ENCODE measurements around the gene GSK3A. TPM values are rescaled to one million over a fixed set of nuclear protein-coding genes. Genes with fewer than 3 reads are reported as not detected.

The GSK3A gene
- total RNA-seq, 1 experiment from 2014 or later = 25.0 TPM

DNA sequence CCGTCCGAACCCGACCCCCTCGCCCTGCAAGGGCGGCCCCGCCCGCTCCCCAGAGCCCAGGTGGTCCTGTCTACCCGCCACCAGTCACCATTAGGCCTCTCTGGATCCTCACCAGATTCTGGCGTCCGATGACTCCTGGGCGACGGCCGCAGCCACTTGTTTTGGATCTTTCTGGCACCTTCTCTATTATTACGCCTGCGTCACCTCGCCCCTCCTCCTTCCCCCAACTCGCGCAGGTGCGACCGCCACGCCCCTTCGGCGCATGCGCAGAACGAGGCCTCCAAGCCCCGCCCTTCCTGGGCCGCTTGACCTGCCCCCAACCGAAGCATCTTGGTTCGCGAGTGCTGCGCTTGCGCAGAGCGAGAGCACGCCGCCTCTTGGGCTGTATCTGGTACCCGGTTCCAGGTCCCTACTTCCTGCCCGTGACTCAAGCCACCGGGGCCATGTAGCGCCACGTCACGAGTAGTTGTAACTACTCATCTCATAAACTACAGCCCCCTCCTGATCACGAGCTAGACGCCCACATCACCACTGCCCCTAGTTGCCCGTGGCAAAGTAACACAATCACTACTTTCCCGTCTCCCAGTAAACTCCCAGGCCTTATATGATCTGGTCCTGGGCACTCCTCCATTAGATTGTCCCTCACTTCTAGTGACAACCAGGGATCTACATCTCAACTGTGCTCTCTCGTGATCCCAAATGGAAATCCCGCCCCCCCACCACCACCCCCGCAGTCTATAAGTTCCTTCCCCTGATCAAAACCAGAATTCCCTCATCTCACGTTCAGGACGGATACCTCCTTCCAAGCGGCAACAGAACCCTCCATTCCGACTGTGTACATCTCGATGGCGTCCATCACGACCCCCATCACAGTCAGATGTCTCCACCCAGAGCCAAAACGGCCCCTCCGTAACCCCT, 24.6 kb downstream of the GSK3A start, which contains the start of gene DEDD2:
DEDD2 (minus strand) TSS at position 158 of the 918 bp plus-strand sequence. CDS start 670 bp downstream, outside the sequence.
- H3K9me2 ChIP-seq (replicated peaks; ENCODE audit: low read length) = no peaks in the 10 kb centered on the region
- ChIA-PET POLR2A (ENCODE audit: unreplicated experiment) (interaction anchor here (0.5 kb wide), 1 partner anchor 25 kb away, joined by 4 read pairs; the partner anchor contains the start of gene GSK3A), CTCF (no interaction called here)
- H3K4me3 ChIP-seq (ENCODE audit: low read length) = peak within 1 kb of the TSS; percentile 97
- peak within 1 kb of the TSS; percentile 79 for H3K9ac ChIP-seq (ENCODE audit: low read length)
- TF ChIP-seq EZH2phosphoT487 (IDR thresholded peaks at IDR 0.05; ENCODE audit: borderline replicate concordance, low read length) (no peak), EZH2 (IDR thresholded peaks at IDR 0.05; ENCODE audit: low read length, unreplicated experiment) (no peak), CTCF (conservative IDR thresholded peaks at IDR 0.05; ENCODE audit: low read depth, low read length) (no peak)
- TSS peak; percentile 16 for BruUV-seq (replicated peaks)
- H2AFZ ChIP-seq (ENCODE audit: low read length) = peak within 1 kb of the TSS; percentile 61
- peaks cover 13% of the 10 kb centered on the region for H4K20me1 ChIP-seq (ENCODE audit: low read length)
- no peaks in the 10 kb centered on the region for H3K9me3 ChIP-seq (ENCODE audit: low read length)
- H3K4me1 ChIP-seq (ENCODE audit: insufficient read depth, low read length) = peaks cover 27% of the 10 kb centered on the region
- intact Hi-C loops (cut with micrococcal nuclease) = loop anchor here (2.0 kb wide), 1 partner anchor 25 kb away; the partner anchor contains the start of gene GSK3A
- H3K36me3 ChIP-seq (ENCODE audit: low read depth, low read length) = peaks cover 10% of the 10 kb centered on the region; the same call in 1 of the 2 replicates
- peaks cover 78% of the 10 kb centered on the region for H3K79me2 ChIP-seq (ENCODE audit: low read length)
- peak within 1 kb of the TSS; percentile 87 for H3K27ac ChIP-seq (ENCODE audit: low read length)
- H3K4me2 ChIP-seq (ENCODE audit: low read length) = peak within 1 kb of the TSS; percentile 99
- no peaks in the 10 kb centered on the region for H3K27me3 ChIP-seq (ENCODE audit: low read length)
- H3F3A ChIP-seq (ENCODE audit: low read length, unreplicated experiment) = no peaks in the 10 kb centered on the region
- DNase-seq (peak; percentile 96), ATAC-seq (peak; percentile 72)

DNA sequence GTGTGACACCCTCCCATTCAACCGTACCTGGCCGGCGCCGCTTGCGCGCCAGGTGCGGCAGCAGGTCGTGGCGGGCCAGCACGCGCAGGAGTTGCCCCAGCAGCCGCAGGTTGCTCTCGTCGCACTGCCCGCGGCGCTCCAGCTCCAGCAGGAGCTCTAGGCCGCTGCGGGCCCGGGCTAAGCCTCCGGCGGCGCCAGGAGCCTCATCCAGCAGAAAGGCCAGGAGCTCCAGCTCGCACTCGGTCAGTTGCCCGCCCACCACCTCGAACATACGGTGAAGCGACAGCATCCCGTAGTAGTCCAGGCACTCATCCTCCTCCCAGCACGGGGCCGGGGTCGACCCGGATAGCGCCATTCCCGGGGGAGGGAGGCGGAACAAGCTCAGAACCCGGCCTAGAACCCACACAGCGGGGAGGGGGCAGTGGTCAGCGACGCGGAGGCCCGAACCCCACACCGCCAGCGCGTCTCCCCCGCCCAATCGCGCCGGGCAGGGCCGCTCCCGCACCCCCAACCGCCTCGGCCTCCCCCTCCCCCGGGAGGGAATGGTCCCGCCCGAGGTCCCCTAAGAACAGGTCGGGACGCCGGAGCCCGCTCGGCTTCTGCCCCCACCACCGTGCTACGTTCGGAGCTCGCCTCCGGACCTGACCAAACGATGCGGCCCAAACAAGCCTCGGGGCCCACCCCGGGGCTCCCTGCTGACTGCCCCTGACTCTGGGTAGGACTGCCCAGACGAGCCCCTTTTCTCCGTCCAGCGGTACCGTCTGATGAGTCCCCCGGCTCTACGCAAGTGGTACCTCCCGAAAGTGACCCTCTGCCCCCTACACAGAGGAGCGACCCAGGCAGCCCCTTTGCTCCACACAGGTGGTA, 25.5 kb downstream of the GSK3A start:
- DNase-seq (peak; percentile 15), ATAC-seq (peak; percentile 8)
- Histone ChIP-seq H3K36me3 (ENCODE audit: low read depth, low read length) (peaks cover 10% of the 10 kb centered on the region; the same call in 1 of the 2 replicates), H3K9me2 (replicated peaks; ENCODE audit: low read length) (no peaks in the 10 kb centered on the region), H3K27me3 (ENCODE audit: low read length) (no peaks in the 10 kb centered on the region), H2AFZ (ENCODE audit: low read length) (peak overlapping the region; percentile 61; the same call in 1 of the 2 replicates), H3K9ac (ENCODE audit: low read length) (peak overlapping the region; percentile 79), H3K4me2 (ENCODE audit: low read length) (peak overlapping the region; percentile 99), H3K4me3 (ENCODE audit: low read length) (peak overlapping the region; percentile 97), H4K20me1 (ENCODE audit: low read length) (peaks cover 13% of the 10 kb centered on the region), H3F3A (ENCODE audit: low read length, unreplicated experiment) (no peaks in the 10 kb centered on the region), H3K9me3 (ENCODE audit: low read length) (no peaks in the 10 kb centered on the region), H3K79me2 (ENCODE audit: low read length) (peaks cover 77% of the 10 kb centered on the region), H3K4me1 (ENCODE audit: insufficient read depth, low read length) (peaks cover 27% of the 10 kb centered on the region), H3K27ac (ENCODE audit: low read length) (peak overlapping the region; percentile 47)
- intact Hi-C loops (cut with micrococcal nuclease) = loop anchor here (2.0 kb wide), 1 partner anchor 26 kb away; the partner anchor contains the start of gene GSK3A
- TF ChIP-seq EZH2 (IDR thresholded peaks at IDR 0.05; ENCODE audit: low read length, unreplicated experiment) = no peak
- peak; percentile 75 for TF ChIP-seq EZH2phosphoT487 (IDR thresholded peaks at IDR 0.05; ENCODE audit: borderline replicate concordance, low read length)
- ChIA-PET CTCF (no interaction called here), POLR2A (ENCODE audit: unreplicated experiment) (interaction anchor here (0.6 kb wide), 1 partner anchor 892 kb away, joined by 17 read pairs; no protein-coding TSS in a partner anchor)
- no TSS peak for BruUV-seq (replicated peaks)
